RWPE1 (cell line): ENCODE results near the gene C7orf33.
"Not testable (repeated sequence)": the region's sequence is repeated elsewhere in the genome, so short reads cannot be mapped to it uniquely, and the experiment has no call there.

Experiments
- CTCF ChIA-PET: fragments of 350-600 bp; sonication (Branson Sonifier 250); formaldehyde crosslinking; extraction: SDS; loops from one replicate; lab custom pipeline; 2021; lab: Yijun Ruan, JAX
- POLR2A ChIA-PET: fragments of 400-600 bp; formaldehyde crosslinking; extraction: SDS; loops from one replicate; lab custom pipeline; 2020; ENCODE audit warnings: antibody characterized with exemption; ENCODE audit not compliant: low non-redundant PET; lab: Yijun Ruan, JAX
- DNase-seq: peaks from one replicate; pipeline ENCODE4 v3.0.0; 2012; ENCODE audit warnings: low spot score
- H3K27ac ChIP-seq: fragments of 450-650 bp; 2 replicates; pipeline ENCODE4 v1.5.1; 2017
- CTCF ChIP-seq: fragments of 450-650 bp; conservative IDR thresholded peaks from 2 replicates; pipeline ENCODE4 v1.5.1; 2017; ENCODE audit warnings: low read depth, mild to moderate bottlenecking

The C7orf33 gene

GRCh38 chr7:148587076-148587475 lies 3.5 kb upstream of the C7orf33 start:
- TF ChIP-seq CTCF, result no peak
- DNase-seq, result no peak
- POLR2A ChIA-PET, result no interaction called here
- H3K27ac ChIP-seq, result no peak overlapping the region
- CTCF ChIA-PET, result interaction anchor here (0.7 kb wide), 2 partner anchors 492 to 1726 kb away, joined by 3 read pairs; no protein-coding TSS in a partner anchor

- TF ChIP-seq CTCF, result no peak
- CTCF ChIA-PET, result no interaction called here
- POLR2A ChIA-PET, result no interaction called here
- no peak overlapping the region for H3K27ac ChIP-seq
- DNase-seq, result no peak
Observed at GRCh38 chr7:148588168-148588567, 2.4 kb upstream of the C7orf33 start.

- POLR2A ChIA-PET, result no interaction called here
- no peak for DNase-seq
- CTCF ChIA-PET, result no interaction called here
- TF ChIP-seq CTCF, result no peak
- H3K27ac ChIP-seq, result no peak overlapping the region
Observed at GRCh38 chr7:148588670-148589131, 1.9 kb upstream of the C7orf33 start.

- TF ChIP-seq CTCF, result no peak
- no peak overlapping the region for H3K27ac ChIP-seq
- no peak for DNase-seq
- ChIA-PET CTCF (no interaction called here), POLR2A (no interaction called here)
Observed at GRCh38 chr7:148589640-148590039, 926 bp upstream of the C7orf33 start.

- CTCF ChIA-PET, POLR2A ChIA-PET, DNase-seq, H3K27ac ChIP-seq: not testable (repeated sequence)
Observed at GRCh38 chr7:148596354-148596753, 5.8 kb downstream of the C7orf33 start.

GRCh38 chr7:148598351-148598750 lies 7.8 kb downstream of the C7orf33 start:
- ChIA-PET POLR2A (no interaction called here), CTCF (no interaction called here)
- DNase-seq, result no peak
- TF ChIP-seq CTCF, result no peak
- H3K27ac ChIP-seq, result no peak overlapping the region

GRCh38 chr7:148605350-148605749 lies 14.8 kb downstream of the C7orf33 start:
- CTCF ChIA-PET, result no interaction called here
- DNase-seq, result no peak
- TF ChIP-seq CTCF, result no peak
- POLR2A ChIA-PET, result no interaction called here
- H3K27ac ChIP-seq, result no peak overlapping the region
